Epithelial cell of esophagus (primary cell): Measurements from ENCODE around the gene TP63.

Experiments used
- DNase-seq: peaks from one replicate; pipeline ENCODE4 v3.0.0; 2010; ENCODE audit warnings: low read depth
- H3K4me3 ChIP-seq: 2 replicates; pipeline ENCODE4 v1.5.1; 2011; ENCODE audit warnings: mild to moderate bottlenecking, low read length, control low read depth
- TF ChIP-seq, protein P1 (sequence below): IDR thresholded peaks from 2 replicates; pipeline ENCODE4 v1.5.1; 2011; ENCODE audit warnings: low read depth, mild to moderate bottlenecking, low read length, control low read depth, inconsistent platforms; ENCODE audit not compliant: insufficient read depth; ENCODE audit errors: missing control alignments

TP63 gene

GRCh38 chr3:189720736-189721417 lies 89.7 kb downstream of the TP63 start:
- TF ChIP-seq, protein P1, sequence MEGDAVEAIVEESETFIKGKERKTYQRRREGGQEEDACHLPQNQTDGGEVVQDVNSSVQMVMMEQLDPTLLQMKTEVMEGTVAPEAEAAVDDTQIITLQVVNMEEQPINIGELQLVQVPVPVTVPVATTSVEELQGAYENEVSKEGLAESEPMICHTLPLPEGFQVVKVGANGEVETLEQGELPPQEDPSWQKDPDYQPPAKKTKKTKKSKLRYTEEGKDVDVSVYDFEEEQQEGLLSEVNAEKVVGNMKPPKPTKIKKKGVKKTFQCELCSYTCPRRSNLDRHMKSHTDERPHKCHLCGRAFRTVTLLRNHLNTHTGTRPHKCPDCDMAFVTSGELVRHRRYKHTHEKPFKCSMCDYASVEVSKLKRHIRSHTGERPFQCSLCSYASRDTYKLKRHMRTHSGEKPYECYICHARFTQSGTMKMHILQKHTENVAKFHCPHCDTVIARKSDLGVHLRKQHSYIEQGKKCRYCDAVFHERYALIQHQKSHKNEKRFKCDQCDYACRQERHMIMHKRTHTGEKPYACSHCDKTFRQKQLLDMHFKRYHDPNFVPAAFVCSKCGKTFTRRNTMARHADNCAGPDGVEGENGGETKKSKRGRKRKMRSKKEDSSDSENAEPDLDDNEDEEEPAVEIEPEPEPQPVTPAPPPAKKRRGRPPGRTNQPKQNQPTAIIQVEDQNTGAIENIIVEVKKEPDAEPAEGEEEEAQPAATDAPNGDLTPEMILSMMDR: no peak
- H3K4me3 ChIP-seq: no peak overlapping the region
- DNase-seq: peak; percentile 15

DNA sequence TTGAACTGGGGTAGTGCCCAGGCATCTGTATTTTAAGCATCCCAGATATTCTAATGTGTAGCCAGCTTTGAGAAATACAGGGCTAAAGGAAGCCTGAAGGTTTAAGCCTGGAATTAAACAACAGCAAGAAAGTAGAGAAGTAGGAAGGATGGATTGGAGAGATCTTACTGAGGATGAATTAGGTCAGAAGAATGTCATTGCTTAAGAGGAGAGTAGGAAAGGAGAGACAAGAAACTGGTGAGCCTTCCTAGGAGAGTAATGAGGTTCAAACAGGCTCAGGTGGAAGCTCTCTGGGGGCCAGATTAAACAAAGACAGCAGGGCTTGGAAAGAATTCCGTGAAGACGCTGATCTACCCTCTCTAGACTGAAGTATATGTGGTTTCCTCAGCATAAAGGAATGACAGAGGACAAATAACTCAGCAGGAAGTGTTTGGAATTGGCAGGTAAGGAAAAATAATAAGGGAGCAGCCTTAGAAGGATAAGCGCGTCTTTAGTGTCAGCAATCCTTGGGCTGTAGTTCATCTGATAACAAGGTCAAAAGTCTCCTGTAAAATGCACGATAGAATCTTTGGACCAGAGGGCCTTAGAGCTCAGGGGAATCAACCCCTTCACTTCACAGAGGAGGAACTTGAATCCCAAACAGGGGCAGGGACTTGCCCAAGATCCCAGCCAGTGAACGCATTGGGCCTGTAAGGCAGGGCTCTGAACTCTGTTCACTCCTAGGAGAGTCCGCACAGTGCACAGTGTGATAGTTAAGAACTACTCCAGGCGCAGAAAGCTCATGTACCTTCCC lies 90.9 kb downstream of the TP63 start:
- no peak overlapping the region for H3K4me3 ChIP-seq
- peak; percentile 36 for DNase-seq
- TF ChIP-seq, protein P1: no peak

DNA sequence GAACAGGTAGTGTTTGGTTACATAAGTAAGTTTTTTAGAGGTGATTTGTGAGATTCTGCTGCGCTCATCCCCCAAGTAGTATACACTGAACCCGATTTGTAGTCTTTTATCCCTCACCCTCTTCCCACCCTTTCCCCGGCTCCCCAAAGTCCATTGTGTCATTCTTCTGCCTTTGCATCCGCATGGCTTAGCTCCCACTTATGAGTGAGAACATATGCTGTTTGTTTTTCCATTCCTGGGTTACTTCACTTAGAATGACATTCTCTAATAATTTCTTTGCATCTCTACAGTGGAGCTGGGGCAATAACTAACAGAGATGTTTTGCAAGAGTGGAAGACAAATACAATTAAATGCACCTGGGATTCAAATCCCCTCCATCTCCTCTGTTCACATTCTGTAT lies 93.2 kb downstream of the TP63 start:
- TF ChIP-seq, protein P1: no peak
- no peak for DNase-seq

DNA sequence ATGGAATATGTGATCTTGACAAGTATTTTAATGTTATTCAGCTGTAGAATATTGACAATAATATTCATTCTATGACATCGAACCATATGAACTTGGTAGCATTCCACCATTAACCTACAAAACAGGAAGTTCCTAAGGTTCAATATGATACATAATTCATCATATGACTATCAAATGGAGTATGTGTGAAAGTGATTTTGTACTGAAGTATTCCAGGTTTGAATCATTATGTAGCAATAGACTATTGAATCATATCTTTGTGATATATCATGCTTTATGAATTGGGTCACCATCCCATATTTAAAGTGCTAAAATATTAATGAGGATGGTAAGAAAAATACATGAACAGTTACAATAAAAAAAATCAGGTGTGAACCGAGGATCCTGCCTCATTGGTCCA lies 95.1 kb downstream of the TP63 start:
- no peak overlapping the region for H3K4me3 ChIP-seq
- peak; percentile 82 for DNase-seq
- TF ChIP-seq, protein P1: no peak

More for the DNA sequence above, 93.2 kb downstream of the TP63 start:
- H3K4me3 ChIP-seq: no peak overlapping the region

DNA sequence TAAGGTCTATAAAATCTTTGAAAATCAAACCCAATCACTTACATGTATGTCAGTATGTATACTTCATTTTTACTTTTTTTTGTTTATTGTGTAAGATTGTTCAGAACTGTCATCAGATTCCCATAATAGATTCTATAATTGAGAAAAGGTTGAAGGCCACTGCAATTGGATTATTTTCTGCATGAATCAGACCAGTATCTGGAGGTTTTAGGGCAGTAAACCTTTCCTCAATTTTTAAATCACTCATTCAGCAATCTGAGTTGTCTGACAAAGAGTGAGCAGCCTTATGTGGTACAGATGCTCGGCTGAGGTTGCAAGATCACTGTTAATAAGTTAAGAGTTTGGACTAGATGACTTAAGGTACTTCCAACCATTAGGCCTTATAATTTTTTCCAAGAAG lies 96.0 kb downstream of the TP63 start:
- TF ChIP-seq, protein P1: no peak
- DNase-seq: no peak

DNA sequence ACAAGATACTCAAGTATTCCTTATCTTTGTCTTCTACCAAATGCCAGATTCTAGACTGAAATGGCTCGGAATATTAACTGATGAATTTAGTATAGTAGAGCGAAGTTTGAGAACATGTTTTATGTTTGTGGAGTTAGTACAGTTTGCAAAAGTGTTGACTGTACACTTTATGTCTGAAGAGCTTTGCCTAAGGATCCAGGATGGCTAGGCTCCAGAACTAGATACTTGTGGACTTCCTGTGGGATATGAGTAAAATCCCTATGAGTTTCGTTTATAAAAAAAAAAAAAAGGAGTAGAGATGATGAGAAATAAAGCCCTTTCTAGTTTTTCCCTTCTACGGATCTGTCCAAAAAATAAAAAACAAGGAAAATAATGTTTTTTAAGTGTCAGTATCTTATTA lies 96.7 kb downstream of the TP63 start:
- TF ChIP-seq, protein P1: no peak
- H3K4me3 ChIP-seq: no peak overlapping the region
- peak; percentile 15 for DNase-seq

More for the DNA sequence above, 96.0 kb downstream of the TP63 start:
- H3K4me3 ChIP-seq: no peak overlapping the region
